ENCODE data around the gene BORCS6.

- no peak for TF ChIP-seq EZH2 (IDR thresholded peaks at IDR 0.05; ENCODE audit: insufficient read depth, poor library complexity, severe bottlenecking)
- no peak for TF ChIP-seq EZH2phosphoT487 (IDR thresholded peaks at IDR 0.05; ENCODE audit: insufficient read depth, low read depth)
Observed at GRCh38 chr17:8209907-8210760, 20.2 kb upstream of the BORCS6 start, which contains the start of gene AURKB.
